Fibroblast of pulmonary artery (primary cell): ENCODE measurements around the gene SCN2B.

Experiments used
- DNase-seq: peaks from one replicate; pipeline ENCODE4 v3.0.0-alpha.2; 2010; ENCODE audit warnings: low read depth
- H3K4me3 ChIP-seq: replicated peaks from 2 replicates; pipeline ENCODE4 v1.5.1; 2011; ENCODE audit warnings: low read depth, mild to moderate bottlenecking, control low read depth, low read length, moderate library complexity
- CTCF ChIP-seq: IDR thresholded peaks from 2 replicates; pipeline ENCODE4 v1.5.1; 2011; ENCODE audit warnings: mild to moderate bottlenecking, control low read depth, low read length, inconsistent platforms; ENCODE audit errors: missing control alignments

Gene SCN2B

GRCh38 chr11:118175993-118176777 is at the start of gene SCN2B:
SCN2B (minus strand) TSS chr11:118176639; CDS start chr11:118176431, 208 bp downstream.
- TF ChIP-seq CTCF, result no peak
- no peak within 1 kb of the TSS for H3K4me3 ChIP-seq

GRCh38 chr11:118224511-118225188 is 48.2 kb upstream of the SCN2B start, which contains the start of gene JAML:
JAML (minus strand) TSS chr11:118225011; CDS start chr11:118214866, 10,145 bp downstream.
- DNase-seq, result no peak

More at GRCh38 chr11:118175993-118176777, at the start of gene SCN2B:
- no peak for DNase-seq

GRCh38 chr11:118223992-118224391 is 47.6 kb upstream of the SCN2B start:
- no peak overlapping the region for H3K4me3 ChIP-seq
- TF ChIP-seq CTCF, result no peak
- DNase-seq, result no peak

More at GRCh38 chr11:118224511-118225188, 48.2 kb upstream of the SCN2B start, which contains the start of gene JAML:
- no peak within 1 kb of the TSS for H3K4me3 ChIP-seq
- no peak for TF ChIP-seq CTCF

- no peak for TF ChIP-seq CTCF
- no peak for DNase-seq
- H3K4me3 ChIP-seq, result no peak overlapping the region
Observed at GRCh38 chr11:118223570-118223969, 47.1 kb upstream of the SCN2B start.

- DNase-seq, result no peak
- no peak for TF ChIP-seq CTCF
Observed at GRCh38 chr11:118222437-118222836, 46.0 kb upstream of the SCN2B start.

GRCh38 chr11:118221419-118221818 is 45.0 kb upstream of the SCN2B start:
- DNase-seq, result no peak
- TF ChIP-seq CTCF, result no peak
- H3K4me3 ChIP-seq, result no peak overlapping the region

More at GRCh38 chr11:118222437-118222836, 46.0 kb upstream of the SCN2B start:
- H3K4me3 ChIP-seq, result no peak overlapping the region
